Adrenal gland (tissue), 12 donors: ENCODE measurements around the gene SLC4A3. TPM values are rescaled to one million over a fixed set of nuclear protein-coding genes. Genes with fewer than 3 reads are reported as not detected.

Experiments
- DNase-seq, 7 donors: peaks; one replicate each; pipeline ENCODE4 v3.0.0-alpha.2; 2019 to 2020
- H3K27ac ChIP-seq, 5 donors: fragments of 200-600 bp; sonication (generic) in 4 of 5; 1 replicate in 3 of 5; 2 replicates in 2 of 5; pipeline versions ENCODE4 v1.5.1 to v1.8.0; 2016 to 2020; ENCODE audit warnings: mild to moderate bottlenecking in 1 of 5
- H3K27me3 ChIP-seq: fragments of 200-600 bp; 2 replicates; pipeline ENCODE4 v1.8.0; 2021
- H3K36me3 ChIP-seq, 2 donors: fragments of 200-600 bp; replicated peaks in 1 of 2; 1 replicate in 1 of 2; 2 replicates in 1 of 2; pipeline versions ENCODE4 v1.5.1 to v1.8.0; 2018 to 2022
- H3K4me1 ChIP-seq, 2 donors: fragments of 200-600 bp; replicated peaks in 1 of 2; 1 replicate in 1 of 2; 2 replicates in 1 of 2; pipeline versions ENCODE4 v1.5.1 to v1.8.0; 2018 to 2021
- H3K4me3 ChIP-seq, 4 donors: fragments of 200-600 bp; sonication (generic) in 3 of 4; one replicate each; pipeline ENCODE4 v1.5.1; 2016 to 2018
- H3K9me3 ChIP-seq, 3 donors: fragments of 200-600 bp; sonication (generic) in 1 of 3; replicated peaks in 1 of 3; 1 replicate in 2 of 3; 2 replicates in 1 of 3; pipeline versions ENCODE4 v1.5.1 to v1.8.0; 2016 to 2021
- POLR2A ChIP-seq, 2 donors: fragments of 450-650 bp; IDR thresholded peaks; one replicate each; pipeline ENCODE4 v1.6.1; 2017; ENCODE audit warnings: antibody characterized with exemption in 2 of 2, mild to moderate bottlenecking in 2 of 2, moderate library complexity in 1 of 2
- WGBS, 4 donors: extraction: QIAGEN DNeasy Blood & Tissue Kit in 2 of 4; methylation state at CpG; one replicate each; pipeline versions ENCODE4 v1.1.5 to v1.1.7; 2013 to 2017; 5-methylcytosine and 5-hydroxymethylcytosine counted together
- intact Hi-C, 2 donors: fragments of 100-400 bp; cut with DNase I; formaldehyde crosslinking; loops; one replicate each; pipeline versions ENCODE4 v1.14.1 to v1.15.0; 2022 to 2023
- polyA plus RNA-seq, 3 donors: library from polyadenylated mRNA; stranded (reverse); fragments of 200-250 nt in 2 of 3; fragments of 350-450 nt in 1 of 3; fragmentation: Illumina TruSeq in 1 of 3; extraction: RNeasy Lipid Tissue Mini Kit (QIAGEN cat#74804) in 1 of 3; gene quantifications; one replicate each; pipeline ENCODE4 v1.2.3, GENCODE V29; 2013 to 2014
- total RNA-seq, 9 donors: library from RNA; depleted of rRNA in 4 of 9; stranded (reverse); fragments of >200 nt in 4 of 9; fragments of 120-200 nt in 1 of 9; fragmentation: NEBNext Ultra II Directional in 1 of 9; extraction: Animal tissue kit (Norgen Biotek cat#: 25700) in 1 of 9; gene quantifications; one replicate each; pipeline versions ENCODE4 v1.1.0 to v1.2.4, GENCODE V29; 2013 to 2023
- TF ChIP-seq, protein P1 (sequence below), 6 experiments: fragments of 450-650 bp in 4 of 6; fragments of 200-600 bp in 2 of 6; sonication (generic) in 1 of 6; IDR thresholded peaks; 1 replicate in 5 of 6; 2 replicates in 1 of 6; pipeline versions ENCODE4 v1.5.1 to v1.8.0; 2016 to 2021; ENCODE audit warnings: antibody characterized with exemption in 6 of 6, mild to moderate bottlenecking in 2 of 6, moderate library complexity in 1 of 6
- donor health status: healthy with polysubstance abuse.
- donor health status: Bipolar disorder and iron deficiency.
- donor health status: DM: yes; HTN: yes; CAD: no.
- donor health status: DM: no; HTN: no; CAD: no.
- donor health status: DM: no; HTN: no; CAD: no.
- donor health status: DM: yes; HTN: yes; CAD: no.

Gene SLC4A3
- total and polyA plus RNA-seq, 12 donors = 3.9 to 40.5 (median 15.0) TPM

DNA sequence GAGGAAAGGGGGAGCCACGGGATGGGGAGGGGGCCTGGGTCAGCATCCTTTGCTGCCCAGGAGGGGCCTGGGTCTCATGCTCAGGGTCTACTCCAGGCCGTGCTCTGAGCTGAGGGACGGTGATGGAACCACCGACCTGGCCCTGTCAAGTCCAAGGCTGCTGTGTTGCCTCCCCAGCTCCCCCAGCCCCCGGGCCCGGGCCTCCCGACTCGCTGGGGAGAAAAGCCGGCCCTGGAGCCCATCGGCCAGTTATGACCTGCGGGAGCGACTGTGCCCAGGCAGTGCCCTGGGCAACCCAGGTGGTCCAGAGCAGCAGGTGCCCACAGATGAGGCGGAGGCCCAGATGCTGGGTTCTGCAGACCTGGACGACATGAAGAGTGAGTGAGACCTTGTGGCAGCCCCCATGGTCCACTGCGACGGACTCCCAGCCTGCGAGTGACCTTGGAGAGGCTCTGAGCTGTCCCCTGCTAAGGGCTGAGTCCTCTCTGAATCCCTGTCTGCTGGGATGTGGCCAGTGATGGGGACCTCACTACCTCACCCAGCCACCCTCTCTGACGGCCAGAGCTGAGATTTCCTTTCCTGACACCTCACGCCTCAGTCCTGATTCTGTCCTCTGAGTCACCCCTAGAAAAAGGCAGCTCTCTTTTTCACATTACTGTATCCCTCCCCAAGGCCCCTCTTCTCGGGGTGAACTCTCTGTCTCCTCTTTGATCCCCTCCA lies 2.7 kb downstream of the SLC4A3 start:
- DNase-seq = peak in 5 of 7 donors; percentile 53 to 77 (median 65)
- Histone ChIP-seq H3K4me1 (peaks cover 9 to 28% of the 10 kb centered on the region in 2 donors), H3K9me3 (no peaks in the 10 kb centered on the region), H3K27ac (peak overlapping the region in 2 of 5 donors; percentile 64 to 74), H3K27me3 (no peaks in the 10 kb centered on the region), H3K36me3 (no peaks in the 10 kb centered on the region), H3K4me3 (no peak overlapping the region)
- TF ChIP-seq, protein P1, sequence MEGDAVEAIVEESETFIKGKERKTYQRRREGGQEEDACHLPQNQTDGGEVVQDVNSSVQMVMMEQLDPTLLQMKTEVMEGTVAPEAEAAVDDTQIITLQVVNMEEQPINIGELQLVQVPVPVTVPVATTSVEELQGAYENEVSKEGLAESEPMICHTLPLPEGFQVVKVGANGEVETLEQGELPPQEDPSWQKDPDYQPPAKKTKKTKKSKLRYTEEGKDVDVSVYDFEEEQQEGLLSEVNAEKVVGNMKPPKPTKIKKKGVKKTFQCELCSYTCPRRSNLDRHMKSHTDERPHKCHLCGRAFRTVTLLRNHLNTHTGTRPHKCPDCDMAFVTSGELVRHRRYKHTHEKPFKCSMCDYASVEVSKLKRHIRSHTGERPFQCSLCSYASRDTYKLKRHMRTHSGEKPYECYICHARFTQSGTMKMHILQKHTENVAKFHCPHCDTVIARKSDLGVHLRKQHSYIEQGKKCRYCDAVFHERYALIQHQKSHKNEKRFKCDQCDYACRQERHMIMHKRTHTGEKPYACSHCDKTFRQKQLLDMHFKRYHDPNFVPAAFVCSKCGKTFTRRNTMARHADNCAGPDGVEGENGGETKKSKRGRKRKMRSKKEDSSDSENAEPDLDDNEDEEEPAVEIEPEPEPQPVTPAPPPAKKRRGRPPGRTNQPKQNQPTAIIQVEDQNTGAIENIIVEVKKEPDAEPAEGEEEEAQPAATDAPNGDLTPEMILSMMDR (IDR thresholded peaks at IDR 0.05) = no peak
- TF ChIP-seq POLR2A (IDR thresholded peaks at IDR 0.05) = no peak
- intact Hi-C loops = loop anchor here in 1 of 2 donors (5.0 kb wide), 1 partner anchor 213 kb away; the partner anchor contains the start of gene DES
- WGBS, 4 donors = 43 to 52% (median 46%) methylated on average over 14 to 20 of the region's 20 CpGs

DNA sequence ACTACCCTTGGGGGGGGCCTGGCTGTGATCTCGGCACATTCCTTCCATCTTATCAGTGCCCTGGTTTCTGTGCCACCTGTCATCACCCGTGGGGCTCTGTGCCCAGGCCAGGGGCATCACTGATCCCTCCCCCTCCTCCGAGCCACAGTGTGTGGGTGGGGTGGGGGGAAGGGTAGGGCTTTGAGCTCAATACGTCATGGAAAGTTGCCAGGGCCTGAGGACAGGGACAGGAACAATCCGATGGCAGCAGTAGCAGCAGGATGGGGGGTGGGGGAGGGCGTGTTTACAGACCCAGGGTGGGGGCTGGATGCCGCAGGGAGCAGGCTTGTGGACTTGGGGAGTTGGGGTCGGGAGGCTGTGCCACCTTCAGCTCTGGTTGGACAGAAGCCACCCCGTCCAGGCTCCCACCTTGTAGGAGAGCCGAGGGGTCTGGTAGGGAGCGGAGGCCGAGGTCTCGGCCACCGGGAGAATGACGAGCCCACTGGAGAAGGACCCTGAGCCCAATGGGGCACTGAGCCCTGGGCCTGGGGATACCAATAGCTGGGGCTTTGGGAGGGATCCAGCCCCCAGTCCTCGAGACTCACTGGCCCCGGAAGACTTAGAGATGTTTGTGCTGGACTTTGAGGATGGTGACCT lies 3.5 kb downstream of the SLC4A3 start:
- 57 to 69% (median 64%) methylated on average over 6 to 17 of the region's 17 CpGs for WGBS, 4 donors
- peak overlapping the region in 2 of 5 donors; percentile 64 to 74 for H3K27ac ChIP-seq

GRCh38 chr2:219631406-219631891 lies 4.0 kb downstream of the SLC4A3 start:
- intact Hi-C loops = no loop called here
- peak overlapping the region in 2 of 5 donors; percentile 64 to 74 for H3K27ac ChIP-seq
- peak in 2 of 7 donors; percentile 12 to 37 for DNase-seq
- H3K9me3 ChIP-seq = no peaks in the 10 kb centered on the region
- H3K4me1 ChIP-seq = peaks cover 9 to 28% of the 10 kb centered on the region in 2 donors
- no peak overlapping the region for H3K4me3 ChIP-seq
- no peak for TF ChIP-seq POLR2A (IDR thresholded peaks at IDR 0.05)
- TF ChIP-seq, protein P1 (IDR thresholded peaks at IDR 0.05) = no peak
- no peaks in the 10 kb centered on the region for H3K27me3 ChIP-seq
- WGBS, 4 donors = 83 to 91% (median 88%) methylated on average over 6 to 9 of the region's 9 CpGs
- no peaks in the 10 kb centered on the region for H3K36me3 ChIP-seq

More for the DNA sequence above, 3.5 kb downstream of the SLC4A3 start:
- Histone ChIP-seq H3K4me3 (no peak overlapping the region), H3K27me3 (no peaks in the 10 kb centered on the region), H3K9me3 (no peaks in the 10 kb centered on the region), H3K4me1 (peaks cover 9 to 28% of the 10 kb centered on the region in 2 donors), H3K36me3 (no peaks in the 10 kb centered on the region)
- TF ChIP-seq POLR2A (IDR thresholded peaks at IDR 0.05) = no peak
- TF ChIP-seq, protein P1 (IDR thresholded peaks at IDR 0.05) = no peak
- DNase-seq = peak in 6 of 7 donors; percentile 77 to 91 (median 83)
- intact Hi-C loops = no loop called here
